DMS79 (cell line): ENCODE results near the gene TMCO4.

Source experiments
- DNase-seq: peaks from one replicate; lab custom pipeline; 2025; lab: John Stamatoyannopoulos, UW

TMCO4 gene

GRCh38 chr1:19775831-19776230 is 23.9 kb downstream of the TMCO4 start:
- no peak for DNase-seq

GRCh38 chr1:19775317-19775716 is 24.4 kb downstream of the TMCO4 start:
- no peak for DNase-seq

GRCh38 chr1:19774180-19774785 is 25.4 kb downstream of the TMCO4 start:
- no peak for DNase-seq

GRCh38 chr1:19773485-19773884 is 26.2 kb downstream of the TMCO4 start:
- no peak for DNase-seq

- no peak for DNase-seq
These were observed 27.7 kb downstream of the TMCO4 start for GRCh38 chr1:19772053-19772452.

- no peak for DNase-seq
These were observed 28.4 kb downstream of the TMCO4 start for GRCh38 chr1:19771350-19771749.

GRCh38 chr1:19770436-19771190 is 29.1 kb downstream of the TMCO4 start:
- DNase-seq = no peak

GRCh38 chr1:19769211-19769932 is 30.3 kb downstream of the TMCO4 start:
- no peak for DNase-seq

- no peak for DNase-seq
These were observed 31.1 kb downstream of the TMCO4 start for GRCh38 chr1:19768353-19769210.

GRCh38 chr1:19765623-19766022 is 34.1 kb downstream of the TMCO4 start:
- no peak for DNase-seq

GRCh38 chr1:19764848-19765247 is 34.9 kb downstream of the TMCO4 start:
- no peak for DNase-seq

- DNase-seq = no peak
These were observed 37.4 kb downstream of the TMCO4 start for GRCh38 chr1:19762175-19762779.

GRCh38 chr1:19759740-19760089 is 40.0 kb downstream of the TMCO4 start:
- DNase-seq = no peak

GRCh38 chr1:19758227-19758830 is 41.4 kb downstream of the TMCO4 start:
- DNase-seq = no peak

GRCh38 chr1:19757641-19758040 is 42.1 kb downstream of the TMCO4 start:
- no peak for DNase-seq

GRCh38 chr1:19756480-19756879 is 43.2 kb downstream of the TMCO4 start:
- no peak for DNase-seq

GRCh38 chr1:19754482-19754881 is 45.2 kb downstream of the TMCO4 start:
- no peak for DNase-seq

- no peak for DNase-seq
These were observed 47.5 kb downstream of the TMCO4 start for GRCh38 chr1:19752083-19752696.

- no peak for DNase-seq
These were observed 48.8 kb downstream of the TMCO4 start for GRCh38 chr1:19750882-19751276.

- DNase-seq = no peak
These were observed 49.4 kb downstream of the TMCO4 start for GRCh38 chr1:19750101-19750881.
